ENCODE data around the gene LMAN2.
A peak's percentile ranks its signal among the peaks of the same experiment; 100 is the strongest.

The LMAN2 gene

DNA sequence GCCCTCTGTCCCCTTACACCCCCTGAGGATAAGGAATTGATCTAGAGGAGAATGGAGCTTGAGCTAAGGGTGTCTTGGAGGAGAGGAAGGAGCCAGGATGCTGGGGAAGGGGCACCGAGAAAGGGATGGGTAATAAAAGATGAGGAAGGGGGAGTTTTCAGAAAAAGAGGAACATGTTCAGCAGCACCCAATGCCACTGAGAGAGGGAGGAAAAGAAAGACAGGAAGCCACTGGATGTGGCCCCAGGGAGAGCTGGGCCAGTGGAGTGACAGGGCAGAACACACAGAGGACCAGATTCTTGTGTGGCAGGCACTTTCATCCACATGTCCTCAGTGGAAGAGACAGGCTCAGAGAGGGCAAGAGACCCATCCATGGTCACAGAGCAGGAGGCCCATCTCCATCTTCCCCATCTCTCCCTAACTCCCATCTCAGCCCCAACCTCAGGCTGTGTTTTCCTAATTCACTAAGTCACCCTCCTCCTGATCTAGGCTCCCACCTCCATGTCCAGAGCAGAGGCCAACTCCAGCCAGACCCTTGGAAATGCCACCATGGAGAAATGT is 41.8 kb upstream of the LMAN2 start:
- TF ChIP-seq, protein P1, sequence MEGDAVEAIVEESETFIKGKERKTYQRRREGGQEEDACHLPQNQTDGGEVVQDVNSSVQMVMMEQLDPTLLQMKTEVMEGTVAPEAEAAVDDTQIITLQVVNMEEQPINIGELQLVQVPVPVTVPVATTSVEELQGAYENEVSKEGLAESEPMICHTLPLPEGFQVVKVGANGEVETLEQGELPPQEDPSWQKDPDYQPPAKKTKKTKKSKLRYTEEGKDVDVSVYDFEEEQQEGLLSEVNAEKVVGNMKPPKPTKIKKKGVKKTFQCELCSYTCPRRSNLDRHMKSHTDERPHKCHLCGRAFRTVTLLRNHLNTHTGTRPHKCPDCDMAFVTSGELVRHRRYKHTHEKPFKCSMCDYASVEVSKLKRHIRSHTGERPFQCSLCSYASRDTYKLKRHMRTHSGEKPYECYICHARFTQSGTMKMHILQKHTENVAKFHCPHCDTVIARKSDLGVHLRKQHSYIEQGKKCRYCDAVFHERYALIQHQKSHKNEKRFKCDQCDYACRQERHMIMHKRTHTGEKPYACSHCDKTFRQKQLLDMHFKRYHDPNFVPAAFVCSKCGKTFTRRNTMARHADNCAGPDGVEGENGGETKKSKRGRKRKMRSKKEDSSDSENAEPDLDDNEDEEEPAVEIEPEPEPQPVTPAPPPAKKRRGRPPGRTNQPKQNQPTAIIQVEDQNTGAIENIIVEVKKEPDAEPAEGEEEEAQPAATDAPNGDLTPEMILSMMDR (IDR thresholded peaks at IDR 0.05; ENCODE audit: low read depth, low read length): no peak
- no peak for DNase-seq (ENCODE audit: extremely low read depth, low read depth)

DNA sequence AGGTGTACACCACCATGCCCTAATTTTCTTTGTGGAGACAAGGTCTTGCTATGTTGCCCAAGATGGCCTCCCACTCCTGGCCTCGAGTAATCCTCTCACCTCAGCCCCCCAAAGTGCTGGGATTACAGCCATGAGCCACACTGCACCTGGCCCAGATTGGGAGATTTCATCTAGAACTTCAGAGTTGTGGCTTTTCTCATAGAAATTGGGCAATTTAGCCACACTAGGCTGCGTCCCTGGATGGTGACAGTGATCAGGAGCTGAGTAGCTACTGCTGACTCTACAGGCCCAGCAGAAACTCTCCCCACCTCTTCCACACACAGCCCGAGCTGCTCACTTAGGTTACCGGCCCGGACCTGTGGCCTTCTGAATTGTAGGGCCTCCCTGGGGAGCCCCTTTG is 41.3 kb upstream of the LMAN2 start:
- DNase-seq (ENCODE audit: extremely low read depth, low read depth): no peak
- TF ChIP-seq, protein P1 (IDR thresholded peaks at IDR 0.05; ENCODE audit: low read depth, low read length): no peak

DNA sequence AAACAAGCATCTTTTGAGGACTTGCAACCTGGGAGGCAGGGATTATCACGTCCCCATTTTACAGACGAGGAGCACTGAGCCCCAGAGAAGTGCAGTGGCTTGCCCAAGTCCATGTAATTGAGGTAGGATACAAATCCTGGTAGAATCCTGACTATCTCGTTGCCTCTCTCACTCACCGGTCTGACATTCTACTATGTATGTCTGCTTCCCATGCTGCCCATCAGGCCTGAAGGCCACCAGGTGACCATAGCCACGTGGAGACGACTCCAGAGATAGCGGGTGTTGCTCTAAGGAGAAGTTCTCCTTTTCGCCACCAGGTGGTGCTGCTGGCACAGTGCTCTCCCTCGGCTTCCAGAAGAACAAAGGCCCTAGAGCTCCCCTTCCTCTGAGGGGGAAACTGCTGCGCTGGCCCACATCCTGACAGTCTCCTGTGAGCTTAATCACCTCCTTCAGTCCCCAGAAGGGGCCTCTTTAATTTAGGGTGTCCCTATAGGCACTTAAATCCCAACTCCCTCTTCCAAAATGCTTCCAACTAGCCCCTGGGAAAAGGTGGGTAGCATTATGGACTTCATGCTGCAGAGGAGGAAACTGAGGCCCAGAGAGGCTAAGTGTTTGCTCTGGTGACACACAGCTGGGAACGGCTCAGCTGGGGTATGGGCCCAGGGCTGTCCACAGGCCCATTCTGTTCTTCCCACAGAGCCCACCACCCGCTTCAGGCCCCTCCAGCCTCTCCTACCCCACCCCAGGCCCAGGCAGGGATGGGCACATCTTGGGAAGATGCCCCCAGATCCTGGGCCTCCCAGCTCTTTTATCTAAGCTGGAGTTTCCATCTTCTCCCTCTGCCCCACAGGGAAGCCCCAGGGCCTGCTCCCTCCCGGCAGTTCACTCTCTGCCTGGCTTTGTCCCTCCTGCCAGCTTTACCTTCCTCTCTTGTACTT is 39.2 kb upstream of the LMAN2 start:
- DNase-seq (ENCODE audit: extremely low read depth, low read depth): peak; percentile 50
- TF ChIP-seq, protein P1 (IDR thresholded peaks at IDR 0.05; ENCODE audit: low read depth, low read length): peak; percentile 93

DNA sequence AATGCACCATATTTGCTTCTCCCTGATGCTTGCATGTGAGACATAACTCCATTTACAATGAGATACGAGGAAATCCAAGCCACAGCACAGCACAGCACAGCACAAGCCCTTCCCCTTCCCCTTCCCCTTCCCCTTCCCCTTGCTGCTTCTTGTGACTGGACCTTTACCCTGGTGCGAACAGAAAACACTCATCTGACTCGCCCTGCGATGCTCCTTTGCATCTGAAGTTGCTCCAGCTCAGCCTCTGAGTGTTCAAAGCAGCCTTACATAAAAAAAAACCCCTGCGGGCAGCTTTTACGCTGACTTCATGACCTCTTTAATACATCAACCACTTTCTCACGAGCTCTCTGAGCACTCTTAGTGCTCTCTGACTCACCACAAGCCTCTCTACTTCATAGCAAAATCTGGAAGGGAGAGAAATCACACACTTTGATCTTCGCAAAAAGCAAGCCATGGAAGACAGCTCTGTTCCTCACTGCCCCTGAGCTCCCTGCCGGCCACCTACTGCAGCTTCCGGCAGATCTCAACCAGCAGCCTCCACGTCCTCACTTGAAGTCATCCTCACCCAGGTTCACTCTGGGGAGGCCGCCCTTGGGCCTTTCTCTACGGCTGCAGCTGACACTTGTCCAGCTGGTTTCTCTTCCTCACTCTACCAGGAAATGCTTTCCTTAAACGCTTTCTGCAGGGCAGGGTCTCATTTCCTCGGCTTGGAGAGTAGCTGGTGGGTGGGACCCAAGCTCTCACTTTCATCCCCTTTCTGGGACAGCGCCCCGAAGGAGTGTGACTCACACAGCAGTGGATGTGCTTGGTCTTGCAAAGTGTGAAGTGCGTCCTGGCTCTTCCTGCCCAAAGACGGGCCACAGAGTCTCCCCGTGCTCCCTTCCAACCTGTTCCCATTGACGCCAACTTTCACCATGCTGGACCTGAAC is 38.0 kb upstream of the LMAN2 start:
- TF ChIP-seq, protein P1 (IDR thresholded peaks at IDR 0.05; ENCODE audit: low read depth, low read length): no peak
- DNase-seq (ENCODE audit: extremely low read depth, low read depth): no peak

DNA sequence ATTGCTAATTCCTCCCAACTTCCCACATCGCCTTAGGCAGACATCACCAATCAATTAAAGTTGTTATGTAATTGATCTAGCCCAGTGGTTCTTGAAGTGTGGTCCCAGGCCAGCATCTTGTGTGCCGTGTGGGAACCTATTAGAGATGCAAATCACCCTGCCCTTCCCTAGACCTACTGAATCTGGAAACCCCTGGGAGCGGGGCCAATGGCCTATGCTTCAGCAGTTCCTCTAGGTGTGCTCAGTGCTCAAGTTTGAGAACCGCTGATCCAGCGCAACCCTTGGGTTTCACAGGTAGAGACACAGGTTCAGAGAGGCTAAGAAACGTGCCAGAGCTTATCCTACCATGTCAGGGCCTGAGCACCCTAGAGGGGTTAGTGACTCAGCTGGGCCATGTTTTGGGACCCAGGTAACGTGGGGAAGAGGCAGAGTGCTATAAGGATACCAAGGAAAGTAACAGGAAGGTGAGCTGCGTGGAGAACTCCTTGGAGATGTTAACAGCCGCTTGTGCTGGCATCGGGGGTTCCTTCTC is 37.1 kb upstream of the LMAN2 start:
- DNase-seq (ENCODE audit: extremely low read depth, low read depth): no peak
- TF ChIP-seq, protein P1 (IDR thresholded peaks at IDR 0.05; ENCODE audit: low read depth, low read length): no peak

DNA sequence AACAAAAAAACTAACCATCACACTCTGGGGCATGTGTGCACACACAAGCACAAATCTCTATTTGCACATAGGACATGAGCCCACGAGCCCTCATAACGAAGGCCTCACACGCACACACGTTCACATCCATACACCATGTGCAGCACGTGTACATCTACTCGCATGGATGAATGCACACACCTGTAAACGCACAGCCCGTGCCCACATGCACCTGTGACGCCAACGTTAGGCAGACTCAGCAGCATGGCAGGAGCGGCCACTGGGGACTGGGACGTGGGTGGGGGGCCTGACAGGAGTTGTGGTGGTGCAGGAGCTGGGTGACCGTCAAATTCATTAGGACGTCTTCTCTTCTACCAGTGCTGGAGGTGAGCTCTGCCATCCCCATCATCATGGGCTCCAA is 35.9 kb upstream of the LMAN2 start:
- TF ChIP-seq, protein P1 (IDR thresholded peaks at IDR 0.05; ENCODE audit: low read depth, low read length): no peak
- DNase-seq (ENCODE audit: extremely low read depth, low read depth): no peak

Data from AG09319 (cell line).